Smooth muscle cell (in vitro differentiated cells): ENCODE measurements around the gene HSPA14. TPM values are rescaled to one million over a fixed set of nuclear protein-coding genes. Genes with fewer than 3 reads are reported as not detected.

Source experiments
- DNase-seq: peaks from one replicate; lab custom pipeline; 2025; ENCODE audit not compliant: unreplicated experiment; lab: John Stamatoyannopoulos, UW
- H2AFZ ChIP-seq: fragments of 200-600 bp; sonication (generic); 2 replicates; pipeline ENCODE4 v1.6.0; 2016; ENCODE audit warnings: antibody characterized with exemption, low read depth, mild to moderate bottlenecking
- H3F3A ChIP-seq: fragments of 200-600 bp; sonication (generic); 2 replicates; pipeline ENCODE4 v1.6.0; 2017; ENCODE audit warnings: antibody characterized with exemption, low read depth
- H3K27ac ChIP-seq: fragments of 200-600 bp; sonication (generic); 2 replicates; pipeline ENCODE4 v1.5.1; 2016; ENCODE audit warnings: low read depth, mild to moderate bottlenecking
- H3K27me3 ChIP-seq: fragments of 200-600 bp; sonication (generic); 2 replicates; pipeline ENCODE4 v1.6.1; 2016; ENCODE audit warnings: low read depth, mild to moderate bottlenecking
- H3K36me3 ChIP-seq: fragments of 200-600 bp; sonication (generic); 2 replicates; pipeline ENCODE4 v1.5.1; 2016; ENCODE audit warnings: low read depth
- H3K4me1 ChIP-seq: fragments of 200-600 bp; sonication (generic); 2 replicates; pipeline ENCODE4 v1.5.1; 2016; ENCODE audit warnings: low read depth
- H3K4me2 ChIP-seq: fragments of 200-600 bp; sonication (generic); 2 replicates; pipeline ENCODE4 v1.6.0; 2016; ENCODE audit warnings: mild to moderate bottlenecking
- H3K4me3 ChIP-seq: fragments of 200-600 bp; sonication (generic); 2 replicates; pipeline ENCODE4 v1.5.1; 2016; ENCODE audit warnings: mild to moderate bottlenecking
- H3K79me2 ChIP-seq: fragments of 200-600 bp; sonication (generic); 2 replicates; pipeline ENCODE4 v1.6.0; 2016; ENCODE audit warnings: low read depth, mild to moderate bottlenecking
- H3K9ac ChIP-seq: fragments of 200-600 bp; sonication (generic); 2 replicates; pipeline ENCODE4 v1.6.0; 2016; ENCODE audit warnings: low read depth
- H3K9me3 ChIP-seq: fragments of 200-600 bp; sonication (generic); replicated peaks from 2 replicates; pipeline ENCODE4 v1.5.1; 2016; ENCODE audit warnings: low read depth
- H4K20me1 ChIP-seq: fragments of 200-600 bp; sonication (generic); 2 replicates; pipeline ENCODE4 v1.6.0; 2016; ENCODE audit warnings: low read depth
- WGBS: methylation state at CpG from one replicate; pipeline ENCODE4 v1.1.7; 2016; ENCODE audit warnings: low lambda C conversion rate; 5-methylcytosine and 5-hydroxymethylcytosine counted together
- polyA plus RNA-seq: library from polyadenylated mRNA; unstranded; fragments of >200 nt; fragmentation: Nextera tagmentation; extraction: Ambion mirVana; gene quantifications from 2 replicates; pipeline ENCODE4 v1.2.1, GENCODE V29; 2016
- total RNA-seq: library from RNA; depleted of rRNA; stranded (reverse); fragments of >200 nt; gene quantifications from 2 replicates; pipeline ENCODE4 v1.2.3, GENCODE V29; 2014
- TF ChIP-seq, protein P1 (sequence below): fragments of 200-600 bp; sonication (generic); IDR thresholded peaks from 2 replicates; pipeline ENCODE4 v1.5.1; 2017; ENCODE audit warnings: borderline replicate concordance, mild to moderate bottlenecking, antibody characterized with exemption; ENCODE audit not compliant: insufficient read depth, poor library complexity, severe bottlenecking

Gene HSPA14
- total and polyA plus RNA-seq, 2 experiments from 2014 or later = 9.9 to 18.6 TPM

DNA sequence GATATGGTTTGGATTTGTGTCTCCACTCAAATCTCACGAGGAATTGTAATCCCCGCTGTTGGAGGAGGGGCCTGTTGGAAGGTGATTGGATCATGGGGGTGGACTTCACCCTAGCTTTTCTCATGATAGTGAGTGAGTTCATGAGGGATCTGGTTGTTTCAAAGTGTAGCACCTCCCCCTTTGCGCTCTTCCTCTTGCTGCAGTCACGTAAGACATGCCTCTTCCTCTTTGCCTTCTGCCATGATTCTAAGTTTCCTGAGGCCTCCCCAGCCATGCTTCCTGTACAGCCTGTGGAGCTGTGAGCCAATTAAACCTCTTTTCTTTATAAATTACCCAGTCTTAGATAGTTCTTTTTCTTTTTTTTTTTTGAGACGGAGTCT, 17.3 kb upstream of the HSPA14 start:
- Histone ChIP-seq H3K27ac (no peak overlapping the region), H2AFZ (no peak overlapping the region), H3K4me3 (no peak overlapping the region), H3K9ac (no peak overlapping the region), H3K4me2 (no peak overlapping the region), H3K36me3 (no peaks in the 10 kb centered on the region), H3F3A (no peaks in the 10 kb centered on the region), H3K9me3 (no peaks in the 10 kb centered on the region), H3K79me2 (no peaks in the 10 kb centered on the region), H3K27me3 (peaks cover 6% of the 10 kb centered on the region), H3K4me1 (no peaks in the 10 kb centered on the region), H4K20me1 (no peaks in the 10 kb centered on the region)
- TF ChIP-seq, protein P1, sequence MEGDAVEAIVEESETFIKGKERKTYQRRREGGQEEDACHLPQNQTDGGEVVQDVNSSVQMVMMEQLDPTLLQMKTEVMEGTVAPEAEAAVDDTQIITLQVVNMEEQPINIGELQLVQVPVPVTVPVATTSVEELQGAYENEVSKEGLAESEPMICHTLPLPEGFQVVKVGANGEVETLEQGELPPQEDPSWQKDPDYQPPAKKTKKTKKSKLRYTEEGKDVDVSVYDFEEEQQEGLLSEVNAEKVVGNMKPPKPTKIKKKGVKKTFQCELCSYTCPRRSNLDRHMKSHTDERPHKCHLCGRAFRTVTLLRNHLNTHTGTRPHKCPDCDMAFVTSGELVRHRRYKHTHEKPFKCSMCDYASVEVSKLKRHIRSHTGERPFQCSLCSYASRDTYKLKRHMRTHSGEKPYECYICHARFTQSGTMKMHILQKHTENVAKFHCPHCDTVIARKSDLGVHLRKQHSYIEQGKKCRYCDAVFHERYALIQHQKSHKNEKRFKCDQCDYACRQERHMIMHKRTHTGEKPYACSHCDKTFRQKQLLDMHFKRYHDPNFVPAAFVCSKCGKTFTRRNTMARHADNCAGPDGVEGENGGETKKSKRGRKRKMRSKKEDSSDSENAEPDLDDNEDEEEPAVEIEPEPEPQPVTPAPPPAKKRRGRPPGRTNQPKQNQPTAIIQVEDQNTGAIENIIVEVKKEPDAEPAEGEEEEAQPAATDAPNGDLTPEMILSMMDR = no peak
- DNase-seq = no peak
- WGBS = 88% methylated on average over 5 of the region's 5 CpGs

DNA sequence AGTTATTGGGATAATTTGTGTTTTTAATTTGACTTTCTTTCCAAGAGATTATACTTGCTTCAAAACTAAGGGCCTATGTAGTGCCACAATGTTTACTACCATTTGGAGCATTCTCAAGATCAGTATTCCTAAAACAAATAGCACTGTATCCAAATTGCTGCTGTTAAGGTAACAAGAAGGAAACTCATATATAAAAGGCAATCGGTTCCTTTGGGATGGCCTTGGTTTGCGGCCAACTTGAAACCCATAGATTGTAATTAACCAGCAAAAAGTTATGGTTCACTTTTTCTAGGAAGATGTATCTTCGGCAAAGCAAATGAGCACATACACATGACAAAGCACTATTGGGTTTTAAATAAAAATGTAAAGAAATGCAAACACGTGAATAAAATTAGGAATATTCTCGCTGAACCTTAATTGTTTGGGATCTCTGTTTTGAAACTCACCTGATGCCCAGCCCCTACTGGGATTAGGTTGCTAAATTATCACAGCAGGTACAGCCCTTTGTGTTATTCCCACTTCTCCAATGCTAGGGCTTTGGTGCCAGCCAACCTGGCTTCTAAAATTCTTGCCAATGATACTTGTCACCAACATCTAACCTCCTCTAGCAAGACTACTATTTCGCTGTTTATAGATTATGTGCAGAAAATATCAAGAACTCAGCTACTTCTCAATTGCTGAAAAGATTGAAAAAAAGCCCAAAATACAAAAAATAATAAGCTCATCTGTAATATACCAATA, 16.3 kb upstream of the HSPA14 start:
- Histone ChIP-seq H3K4me2 (no peak overlapping the region), H2AFZ (no peak overlapping the region), H3K27me3 (peaks cover 14% of the 10 kb centered on the region), H3K9ac (no peak overlapping the region), H3K9me3 (no peaks in the 10 kb centered on the region), H3K4me3 (no peak overlapping the region), H3K4me1 (no peaks in the 10 kb centered on the region), H3K79me2 (no peaks in the 10 kb centered on the region), H3K27ac (no peak overlapping the region), H4K20me1 (no peaks in the 10 kb centered on the region), H3K36me3 (no peaks in the 10 kb centered on the region), H3F3A (no peaks in the 10 kb centered on the region)
- 83% methylated on average over 6 of the region's 6 CpGs for WGBS
- DNase-seq = no peak
- TF ChIP-seq, protein P1 = no peak

DNA sequence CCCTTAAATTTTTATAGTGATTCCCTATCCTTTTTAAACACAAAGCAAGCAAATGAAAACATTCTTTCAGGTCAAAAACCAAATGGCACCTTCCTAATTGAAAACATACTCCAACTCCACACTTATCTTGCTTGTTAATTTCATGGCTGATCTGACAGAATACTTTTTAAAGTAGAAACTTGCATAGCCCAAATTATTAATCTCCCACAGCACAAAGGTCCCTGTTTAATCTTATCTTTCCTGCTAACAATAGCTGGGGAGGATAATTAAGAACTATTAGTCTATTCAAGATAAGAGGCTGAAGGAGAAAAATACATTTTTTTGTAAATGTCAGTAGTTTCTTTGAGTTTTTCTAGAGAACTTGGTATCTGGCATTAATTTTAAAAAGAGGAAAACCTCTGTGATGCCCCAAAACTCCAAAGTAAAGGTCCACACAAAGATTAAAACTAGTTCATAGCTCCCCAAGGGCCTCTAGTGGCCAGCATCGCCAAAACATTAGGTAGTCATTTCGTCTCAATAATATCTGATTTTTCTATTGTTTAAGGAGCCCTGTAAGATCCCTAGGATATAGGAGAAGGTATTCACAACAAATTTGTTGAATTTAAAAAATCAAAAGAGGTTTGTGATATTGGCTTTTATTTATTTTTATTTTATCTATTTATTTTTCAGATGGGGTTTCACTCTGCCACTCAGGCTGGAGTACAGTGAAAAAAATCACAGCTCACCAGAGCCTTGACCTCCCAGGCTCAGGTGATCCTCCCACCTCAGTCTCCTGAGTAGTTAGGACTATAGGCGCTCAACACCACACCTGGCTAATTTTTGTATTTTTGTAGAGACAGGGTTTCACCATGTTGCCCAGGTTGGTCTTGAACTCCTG, 15.0 kb upstream of the HSPA14 start:
- Histone ChIP-seq H3K9me3 (no peaks in the 10 kb centered on the region), H3K27me3 (peaks cover 14% of the 10 kb centered on the region), H4K20me1 (no peaks in the 10 kb centered on the region), H3K9ac (no peak overlapping the region), H3K4me1 (no peaks in the 10 kb centered on the region), H3K4me2 (no peak overlapping the region), H3F3A (no peaks in the 10 kb centered on the region), H3K4me3 (no peak overlapping the region), H3K79me2 (no peaks in the 10 kb centered on the region), H3K36me3 (no peaks in the 10 kb centered on the region), H2AFZ (no peak overlapping the region), H3K27ac (no peak overlapping the region)
- WGBS = 50% methylated on average over 3 of the region's 3 CpGs
- DNase-seq = no peak
- TF ChIP-seq, protein P1 = peak; percentile 61
